Measurements from ENCODE around the gene ZNF630. TPM values are rescaled to one million over a fixed set of nuclear protein-coding genes. Genes with fewer than 3 reads are reported as not detected.

Gene ZNF630
- total and polyA plus RNA-seq, 2 of the 8 experiments (the other 6 are each of a cell fraction or from before 2014, with no cell fraction given): 0.67 to 2.2 TPM

- H3K9ac ChIP-seq (replicated peaks in 1 of 4; ENCODE audit: extremely low read depth in 1 of 4, low read depth in 3 of 4, low read length in 3 of 4): no peak overlapping the region
- no peak overlapping the region for H2BK20ac ChIP-seq (ENCODE audit: low read length)
- H3K56ac ChIP-seq (replicated peaks; ENCODE audit: insufficient read length, low read depth, low read length): no peak overlapping the region
- no peaks in the 10 kb centered on the region for H3K9me3 ChIP-seq (ENCODE audit: insufficient read depth in 2 of 2, low read depth in 1 of 2, low read length in 1 of 2)
- no peak overlapping the region for H2AK5ac ChIP-seq (ENCODE audit: low read depth, low read length)
- no peak overlapping the region for H2BK120ac ChIP-seq (replicated peaks; ENCODE audit: low read depth, low read length)
- no peaks in the 10 kb centered on the region for H3K4me1 ChIP-seq (replicated peaks in 1 of 4; ENCODE audit: control insufficient read depth in 3 of 4, insufficient read depth in 4 of 4, low read length in 3 of 4)
- no peak overlapping the region for H3K18ac ChIP-seq (ENCODE audit: extremely low read depth, low read length)
- no peak overlapping the region for H4K8ac ChIP-seq (ENCODE audit: extremely low read depth, insufficient read depth, low read length)
- POLR2A ChIA-PET (ENCODE audit: partially characterized antibody): no interaction called here
- CTCF ChIA-PET (ENCODE audit: partially characterized antibody): interaction anchor here (1.7 kb wide), 1 partner anchor 19 kb away, joined by 5 read pairs; no protein-coding TSS in a partner anchor
- H4K20me1 ChIP-seq (replicated peaks in 1 of 2; ENCODE audit: control insufficient read depth in 1 of 2, insufficient read depth in 2 of 2, low read length in 2 of 2): no peaks in the 10 kb centered on the region
- H3K79me2 ChIP-seq (ENCODE audit: control insufficient read depth in 1 of 2, insufficient read depth in 2 of 2, low read length in 2 of 2): no peaks in the 10 kb centered on the region
- H2BK5ac ChIP-seq (ENCODE audit: low read depth, low read length): no peak overlapping the region
- no peaks in the 10 kb centered on the region for H3K23me2 ChIP-seq (ENCODE audit: low read depth, low read length)
- no peaks in the 10 kb centered on the region for H3K27me3 ChIP-seq (replicated peaks in 1 of 4; ENCODE audit: control insufficient read depth in 3 of 4, extremely low read depth in 1 of 4, insufficient read depth in 3 of 4, low read length in 3 of 4)
- H2BK15ac ChIP-seq (ENCODE audit: low read length): no peak overlapping the region
- H3K23ac ChIP-seq (ENCODE audit: insufficient read length): no peak overlapping the region
- DNase-seq (ENCODE audit: low read depth in 1 of 2, low spot score in 2 of 2) (no peak), FAIRE-seq (no peak)
- no peak overlapping the region for H3K4ac ChIP-seq (replicated peaks; ENCODE audit: insufficient read length, low read depth, low read length)
- no peak overlapping the region for H3K27ac ChIP-seq (ENCODE audit: low read depth, low read length)
- no peaks in the 10 kb centered on the region for H3K79me1 ChIP-seq (ENCODE audit: low read depth, low read length)
- H4K91ac ChIP-seq (replicated peaks; ENCODE audit: insufficient read length, low read length): no peak overlapping the region
- no peaks in the 10 kb centered on the region for H3K36me3 ChIP-seq (ENCODE audit: control insufficient read depth in 2 of 4, insufficient read depth in 4 of 4, low read length in 3 of 4)
- H3K4me3 ChIP-seq (ENCODE audit: extremely low read depth in 1 of 4, insufficient read depth in 2 of 4, low read depth in 3 of 4, low read length in 4 of 4): no peak overlapping the region
- H3K4me2 ChIP-seq (ENCODE audit: insufficient read depth in 1 of 2, low read depth in 2 of 2, low read length in 2 of 2): no peak overlapping the region
- 79% methylated on average over 7 of the region's 8 CpGs; no CpG with 5 or more reads in 1 of the 2 experiments for WGBS, 2 experiments (ENCODE audit: extremely low coverage in 1 of 2, insufficient coverage in 1 of 2, insufficient read length in 1 of 2, insufficient replicate concordance in 2 of 2, low coverage in 1 of 2, low lambda C conversion rate in 2 of 2, missing lambda C conversion rate in 1 of 2)
- no peak overlapping the region for H2AFZ ChIP-seq (ENCODE audit: low read length)
- no peak overlapping the region for H4K5ac ChIP-seq (ENCODE audit: insufficient read length, low read depth, low read length)
- no peak overlapping the region for H2BK12ac ChIP-seq (ENCODE audit: low read depth, low read length)
- no peak overlapping the region for H3K14ac ChIP-seq (ENCODE audit: insufficient read length)
- TF ChIP-seq SUZ12 (IDR thresholded peaks at IDR 0.05; ENCODE audit: low read length) (no peak), CBX5 (IDR thresholded peaks at IDR 0.05; ENCODE audit: low read depth, low read length) (no peak), CTCF (IDR thresholded peaks at IDR 0.05; ENCODE audit: control extremely low read depth in 1 of 3, insufficient read depth in 1 of 3, low read depth in 1 of 3, low read length in 3 of 3) (no peak), TBP (IDR thresholded peaks at IDR 0.05; ENCODE audit: low read depth, low read length) (no peak), HDAC2 (IDR thresholded peaks at IDR 0.05; ENCODE audit: borderline replicate concordance in 1 of 2, low read depth in 2 of 2, low read length in 2 of 2) (no peak), POU5F1 (IDR thresholded peaks at IDR 0.05; ENCODE audit: low read depth, low read length) (no peak), EZH2 (IDR thresholded peaks at IDR 0.05; ENCODE audit: low read depth, low read length, severe bottlenecking) (no peak), FOSL1 (IDR thresholded peaks at IDR 0.05; ENCODE audit: insufficient read depth, low read depth, low read length) (no peak)
These were observed 25.8 kb downstream of the ZNF630 start for GRCh38 chrX:48045410-48046311.

Data from H1 (cell line).